ENCODE measurements around the gene PER1. TPM values are rescaled to one million over a fixed set of nuclear protein-coding genes. Genes with fewer than 3 reads are reported as not detected.

The PER1 gene
- total and polyA plus RNA-seq, 2 of the 4 experiments (the other 2 are of a cell fraction) = 3.4 to 10.5 TPM

GRCh38 chr17:8104911-8105310 is 47.3 kb downstream of the PER1 start:
- Histone ChIP-seq H3K9ac (ENCODE audit: low read depth, low read length) (no peak overlapping the region), H3K36me3 (ENCODE audit: control insufficient read depth, insufficient read depth, low read length) (no peaks in the 10 kb centered on the region), H2BK20ac (ENCODE audit: low read depth, low read length) (no peak overlapping the region), H3K9me3 (ENCODE audit: control insufficient read depth, insufficient read depth, low read length) (no peaks in the 10 kb centered on the region), H2AK9ac (replicated peaks; ENCODE audit: low read depth, low read length, poor library complexity) (no peak overlapping the region), H3K4me2 (ENCODE audit: low read depth, low read length) (no peak overlapping the region), H3K79me1 (ENCODE audit: low read depth in 1 of 2, low read length in 2 of 2) (no peaks in the 10 kb centered on the region), H4K91ac (ENCODE audit: insufficient read depth, low read depth, low read length) (no peak overlapping the region), H3K27ac (ENCODE audit: insufficient read depth, low read length) (no peak overlapping the region), H2BK5ac (ENCODE audit: low read depth, low read length, poor library complexity, severe bottlenecking) (no peak overlapping the region), H4K5ac (ENCODE audit: low read depth, low read length) (no peak overlapping the region), H3K9me1 (ENCODE audit: insufficient read depth, low read length) (no peaks in the 10 kb centered on the region), H3K4me3 (ENCODE audit: insufficient read depth, low read depth, low read length) (no peak overlapping the region), H3K56ac (ENCODE audit: extremely low read depth, insufficient read depth, low read length) (no peak overlapping the region), H3K18ac (ENCODE audit: low read depth, low read length) (no peak overlapping the region), H4K8ac (ENCODE audit: low read depth in 2 of 2, low read length in 2 of 2) (no peak overlapping the region), H2AFZ (replicated peaks; ENCODE audit: low read length, poor library complexity) (no peak overlapping the region), H4K20me1 (ENCODE audit: insufficient read depth, low read length) (no peaks in the 10 kb centered on the region), H3K4ac (ENCODE audit: low read depth, low read length) (no peak overlapping the region), H2AK5ac (ENCODE audit: low read depth, low read length) (no peak overlapping the region), H2BK120ac (ENCODE audit: low read depth, low read length) (no peak overlapping the region), H2BK15ac (ENCODE audit: low read depth, low read length) (no peak overlapping the region), H3K14ac (replicated peaks; ENCODE audit: low read depth, low read length) (no peak overlapping the region), H3K27me3 (ENCODE audit: control insufficient read depth, insufficient read depth, low read length) (peaks cover 45% of the 10 kb centered on the region), H3K23ac (ENCODE audit: low read depth, low read length) (no peak overlapping the region), H3K4me1 (ENCODE audit: control insufficient read depth, insufficient read depth, low read length) (peaks cover 2% of the 10 kb centered on the region; the same call in 1 of the 2 replicates)
- ChIA-PET CTCF (interaction anchor here (1.6 kb wide), 1 partner anchor 14 kb away, joined by 7 read pairs; no protein-coding TSS in a partner anchor), POLR2A (ENCODE audit: unreplicated experiment) (no interaction called here)
- ATAC-seq (ENCODE audit: low read depth) (no peak), DNase-seq (no peak)
- no TSS peak for BruUV-seq (replicated peaks)
- in situ Hi-C loops (cut with MboI; ENCODE audit: low sequenced_read_pairs) = no loop called here
- TF ChIP-seq SMC3 (IDR thresholded peaks at IDR 0.05; ENCODE audit: low read depth, low read length) = no peak
- TF ChIP-seq MAZ (IDR thresholded peaks at IDR 0.05; ENCODE audit: borderline replicate concordance, low read depth, low read length) = no peak
- TF ChIP-seq, protein P1, sequence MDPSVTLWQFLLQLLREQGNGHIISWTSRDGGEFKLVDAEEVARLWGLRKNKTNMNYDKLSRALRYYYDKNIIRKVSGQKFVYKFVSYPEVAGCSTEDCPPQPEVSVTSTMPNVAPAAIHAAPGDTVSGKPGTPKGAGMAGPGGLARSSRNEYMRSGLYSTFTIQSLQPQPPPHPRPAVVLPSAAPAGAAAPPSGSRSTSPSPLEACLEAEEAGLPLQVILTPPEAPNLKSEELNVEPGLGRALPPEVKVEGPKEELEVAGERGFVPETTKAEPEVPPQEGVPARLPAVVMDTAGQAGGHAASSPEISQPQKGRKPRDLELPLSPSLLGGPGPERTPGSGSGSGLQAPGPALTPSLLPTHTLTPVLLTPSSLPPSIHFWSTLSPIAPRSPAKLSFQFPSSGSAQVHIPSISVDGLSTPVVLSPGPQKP (IDR thresholded peaks at IDR 0.05; ENCODE audit: borderline replicate concordance, low read depth, low read length) = no peak
- TF ChIP-seq, protein P2, sequence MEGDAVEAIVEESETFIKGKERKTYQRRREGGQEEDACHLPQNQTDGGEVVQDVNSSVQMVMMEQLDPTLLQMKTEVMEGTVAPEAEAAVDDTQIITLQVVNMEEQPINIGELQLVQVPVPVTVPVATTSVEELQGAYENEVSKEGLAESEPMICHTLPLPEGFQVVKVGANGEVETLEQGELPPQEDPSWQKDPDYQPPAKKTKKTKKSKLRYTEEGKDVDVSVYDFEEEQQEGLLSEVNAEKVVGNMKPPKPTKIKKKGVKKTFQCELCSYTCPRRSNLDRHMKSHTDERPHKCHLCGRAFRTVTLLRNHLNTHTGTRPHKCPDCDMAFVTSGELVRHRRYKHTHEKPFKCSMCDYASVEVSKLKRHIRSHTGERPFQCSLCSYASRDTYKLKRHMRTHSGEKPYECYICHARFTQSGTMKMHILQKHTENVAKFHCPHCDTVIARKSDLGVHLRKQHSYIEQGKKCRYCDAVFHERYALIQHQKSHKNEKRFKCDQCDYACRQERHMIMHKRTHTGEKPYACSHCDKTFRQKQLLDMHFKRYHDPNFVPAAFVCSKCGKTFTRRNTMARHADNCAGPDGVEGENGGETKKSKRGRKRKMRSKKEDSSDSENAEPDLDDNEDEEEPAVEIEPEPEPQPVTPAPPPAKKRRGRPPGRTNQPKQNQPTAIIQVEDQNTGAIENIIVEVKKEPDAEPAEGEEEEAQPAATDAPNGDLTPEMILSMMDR (conservative IDR thresholded peaks at IDR 0.05; ENCODE audit: low read depth, low read length) = no peak
- no peak for TF ChIP-seq MXI1 (IDR thresholded peaks at IDR 0.05; ENCODE audit: borderline replicate concordance, low read depth, low read length)
- TF ChIP-seq RAD21 (IDR thresholded peaks at IDR 0.05; ENCODE audit: low read length) = no peak
- TF ChIP-seq RCOR1 (IDR thresholded peaks at IDR 0.05; ENCODE audit: insufficient replicate concordance, low read length) = no peak
- no peak for TF ChIP-seq RFX5 (IDR thresholded peaks at IDR 0.05; ENCODE audit: low read depth, low read length)
- no peak for TF ChIP-seq POLR2A (IDR thresholded peaks at IDR 0.05; ENCODE audit: low read depth, low read length)
- TF ChIP-seq CHD1 (IDR thresholded peaks at IDR 0.05; ENCODE audit: low read depth, low read length) = no peak
- TF ChIP-seq, protein P3, sequence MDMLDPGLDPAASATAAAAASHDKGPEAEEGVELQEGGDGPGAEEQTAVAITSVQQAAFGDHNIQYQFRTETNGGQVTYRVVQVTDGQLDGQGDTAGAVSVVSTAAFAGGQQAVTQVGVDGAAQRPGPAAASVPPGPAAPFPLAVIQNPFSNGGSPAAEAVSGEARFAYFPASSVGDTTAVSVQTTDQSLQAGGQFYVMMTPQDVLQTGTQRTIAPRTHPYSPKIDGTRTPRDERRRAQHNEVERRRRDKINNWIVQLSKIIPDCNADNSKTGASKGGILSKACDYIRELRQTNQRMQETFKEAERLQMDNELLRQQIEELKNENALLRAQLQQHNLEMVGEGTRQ (IDR thresholded peaks at IDR 0.05; ENCODE audit: low read depth, low read length) = no peak
- no peak for TF ChIP-seq CEBPB (IDR thresholded peaks at IDR 0.05; ENCODE audit: low read depth, low read length)
- no peak for TF ChIP-seq NFE2L2 (IDR thresholded peaks at IDR 0.05; ENCODE audit: low read depth, low read length)
- WGBS, 2 experiments (ENCODE audit: extremely low coverage in 2 of 2, insufficient read length in 1 of 2) = 51% methylated on average over 8 of the region's 8 CpGs; no CpG with 5 or more reads in 1 of the 2 experiments
- intact Hi-C loops (cut with micrococcal nuclease) = no loop called here
- dilution Hi-C loops (cut with HindIII; ENCODE audit: low sequenced_read_pairs, unreplicated experiment) = loop anchor here (25.0 kb wide), 1 partner anchor 132 kb away; the partner anchor contains the start of genes CTC1 and PFAS

All from IMR-90 (cell line).